COLO829 (cell line): ENCODE measurements around the gene SVIL.
"Not testable (repeated sequence)": the region's sequence is repeated elsewhere in the genome, so short reads cannot be mapped to it uniquely, and the experiment has no call there.

Experiments
- DNase-seq: peaks from one replicate; pipeline ENCODE4 v3.0.0; 2012; ENCODE audit warnings: low spot score

SVIL gene

DNA sequence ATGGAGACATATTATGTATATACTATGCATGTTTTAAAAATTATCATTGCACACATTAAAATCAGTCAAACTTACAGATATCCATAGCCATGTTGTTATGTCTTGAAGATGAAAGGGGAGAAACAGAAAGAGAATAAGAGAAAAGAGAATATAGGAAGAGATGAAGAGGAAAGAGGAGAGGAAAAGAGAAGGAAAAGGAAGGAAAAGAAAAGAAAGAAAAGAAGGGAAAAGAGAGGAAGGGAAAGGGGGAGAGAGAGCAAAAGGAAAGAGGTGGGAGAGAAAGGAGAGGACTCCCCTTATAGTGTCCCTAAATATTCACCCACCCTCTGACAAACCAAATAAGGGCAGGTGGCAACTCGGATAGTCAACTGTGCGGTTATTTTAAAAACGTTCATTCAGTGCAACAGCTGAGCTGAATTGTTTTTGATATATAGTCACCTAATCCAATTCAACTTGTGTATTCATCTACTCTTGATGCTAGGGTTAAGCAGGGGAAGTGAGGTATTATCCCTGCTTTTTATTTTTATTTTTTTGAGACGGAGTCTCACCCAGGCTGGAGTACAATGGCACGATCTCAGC lies 14.6 kb downstream of the SVIL start:
- DNase-seq = no peak

DNA sequence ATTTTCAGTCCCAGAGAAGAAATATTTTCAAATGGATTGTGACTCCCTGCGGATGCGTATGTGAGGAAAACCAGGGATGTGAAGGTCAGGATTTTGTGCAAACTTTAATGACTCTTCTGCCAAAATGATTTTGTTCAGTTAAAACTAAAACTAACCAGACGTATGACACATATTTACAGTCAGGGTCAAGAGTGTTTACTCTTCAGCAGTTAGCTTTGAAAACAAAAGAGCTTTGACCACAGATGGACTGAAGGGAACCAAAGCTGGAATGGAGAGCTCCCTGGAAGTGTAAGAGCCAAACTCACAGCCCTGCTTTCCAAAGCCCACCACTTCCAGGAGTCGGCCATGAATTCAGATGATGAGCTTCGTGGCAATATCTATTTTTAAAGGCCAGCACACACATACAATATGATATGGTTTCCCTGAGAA lies 15.5 kb downstream of the SVIL start:
- DNase-seq = peak; percentile 35

GRCh38 chr10:29618341-29619171 lies 16.2 kb downstream of the SVIL start:
- no peak for DNase-seq

- DNase-seq = no peak
Measured at GRCh38 chr10:29617880-29618340, 16.9 kb downstream of the SVIL start.

GRCh38 chr10:29616542-29616941 lies 18.2 kb downstream of the SVIL start:
- no peak for DNase-seq

GRCh38 chr10:29615195-29615594 lies 19.6 kb downstream of the SVIL start:
- no peak for DNase-seq

- not testable (repeated sequence) for DNase-seq
Measured at GRCh38 chr10:29614289-29614688, 20.5 kb downstream of the SVIL start.

GRCh38 chr10:29613791-29614190 lies 21.0 kb downstream of the SVIL start:
- no peak for DNase-seq

DNA sequence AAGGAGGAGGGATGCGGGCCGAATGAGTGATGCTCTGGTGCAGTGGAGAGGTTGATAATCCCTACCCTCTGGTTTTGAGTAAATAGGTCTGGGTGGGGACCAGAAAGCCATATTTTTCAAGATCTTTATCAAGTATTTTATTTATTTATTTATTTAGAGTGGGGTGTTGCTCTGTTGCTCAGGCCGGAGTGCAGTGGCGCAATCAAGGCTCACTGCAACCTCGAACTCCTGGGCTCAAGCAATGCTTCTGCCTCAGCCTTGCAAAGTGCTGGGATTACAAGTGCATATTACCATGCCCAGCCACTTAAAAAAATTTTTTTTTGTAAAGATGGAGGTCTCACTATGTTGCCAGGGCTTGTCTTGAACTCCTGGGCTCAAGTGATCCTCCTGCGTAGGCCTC lies 21.6 kb downstream of the SVIL start:
- DNase-seq = no peak

- no peak for DNase-seq
Measured at GRCh38 chr10:29612657-29613056, 22.1 kb downstream of the SVIL start.

GRCh38 chr10:29611781-29612381 lies 22.9 kb downstream of the SVIL start:
- no peak for DNase-seq

DNA sequence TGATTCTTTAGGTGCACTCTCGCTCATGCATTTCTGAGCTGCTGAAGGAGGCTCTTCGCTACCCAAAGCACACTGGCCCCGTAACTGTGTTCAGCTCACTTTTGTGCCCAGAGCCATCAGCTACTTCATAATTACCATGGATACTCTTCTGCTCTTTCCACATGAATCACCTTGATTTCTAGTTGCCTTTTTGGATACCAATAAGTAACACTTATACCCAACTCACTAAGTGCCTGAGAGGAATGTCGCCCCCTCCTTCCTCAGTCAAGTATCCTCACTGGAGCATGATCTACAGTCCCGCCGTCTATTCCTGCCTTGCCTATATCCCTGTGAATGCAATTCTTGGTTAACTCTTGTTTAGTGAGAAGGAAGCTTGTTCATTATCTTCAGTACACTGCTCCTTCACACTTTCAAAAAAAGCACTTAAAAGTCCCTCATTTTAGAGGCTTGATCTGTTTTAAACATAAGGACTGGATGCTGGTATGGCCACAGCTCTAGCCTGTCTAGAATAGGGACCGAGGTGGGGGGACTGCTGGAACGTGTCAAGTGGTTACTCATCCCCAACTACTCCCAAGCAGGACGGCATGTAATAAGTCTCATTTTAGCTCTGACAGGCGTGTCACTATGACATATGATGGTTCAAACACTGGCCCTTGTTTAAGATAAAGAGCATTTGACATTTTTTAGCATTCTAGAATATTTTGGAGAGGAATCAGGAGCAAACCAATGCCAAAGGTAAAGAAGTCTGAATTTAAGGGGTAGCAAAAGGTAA lies 23.7 kb downstream of the SVIL start:
- DNase-seq = no peak

DNA sequence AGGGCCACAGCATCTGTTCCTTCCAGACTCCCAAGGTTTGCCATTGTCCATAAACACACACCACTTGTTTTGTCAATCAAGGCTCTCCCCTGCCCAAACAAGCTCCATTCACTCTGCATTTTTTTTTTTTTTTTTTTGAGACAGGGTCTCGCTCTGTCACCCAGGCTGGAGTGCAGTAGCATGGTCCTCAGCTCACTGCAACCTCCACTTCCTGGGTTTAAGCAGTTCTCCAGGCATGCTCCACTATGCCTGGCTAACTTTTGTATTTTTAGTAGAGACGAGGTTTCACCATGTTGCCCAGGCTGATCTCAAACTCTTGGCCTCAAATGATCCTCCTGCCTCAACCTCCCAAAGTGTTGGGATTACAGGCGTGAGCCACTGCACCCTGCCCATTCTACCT lies 24.4 kb downstream of the SVIL start:
- not testable (repeated sequence) for DNase-seq

- DNase-seq = no peak
Measured at GRCh38 chr10:29609696-29610095, 25.1 kb downstream of the SVIL start.

DNA sequence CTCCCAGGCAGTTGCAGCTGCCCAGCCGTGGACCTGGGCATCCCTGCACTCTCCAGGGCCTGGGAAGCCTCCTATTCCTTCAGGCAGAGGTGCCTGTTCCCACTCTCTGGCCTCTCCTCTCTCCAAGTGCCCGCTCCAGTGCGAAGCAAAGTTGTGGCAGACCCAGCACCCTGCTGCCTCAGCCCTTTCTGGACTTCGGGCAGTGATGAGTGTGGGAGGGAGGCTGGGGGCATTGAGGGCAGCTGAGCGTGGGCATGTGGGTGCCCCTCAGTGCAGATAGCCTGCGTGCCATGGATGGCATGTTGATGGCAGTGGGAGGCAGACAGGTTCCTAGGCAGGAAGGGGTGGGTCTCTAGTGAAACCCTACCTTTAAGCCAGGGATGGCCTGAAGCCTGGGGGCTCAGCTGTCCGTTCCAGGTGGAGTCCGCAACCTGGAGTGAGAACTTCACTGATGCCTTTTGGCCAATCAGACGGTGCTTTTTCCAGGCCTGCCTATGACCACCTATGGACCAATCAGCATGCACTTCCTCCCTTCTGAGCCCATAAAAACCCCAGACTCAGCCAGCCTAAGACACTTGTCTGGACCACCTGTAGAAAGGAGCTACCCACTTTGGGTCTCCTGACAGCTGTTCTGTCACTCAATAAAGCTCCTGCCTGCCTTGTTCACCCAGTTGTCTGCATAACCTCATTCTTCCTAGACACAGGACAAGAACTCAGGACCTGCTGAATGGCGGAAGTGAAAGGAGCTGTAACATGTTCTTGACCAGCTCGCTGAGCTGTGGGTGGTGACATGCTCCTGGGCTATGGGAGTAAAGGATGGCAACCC lies 26.1 kb downstream of the SVIL start:
- no peak for DNase-seq

DNA sequence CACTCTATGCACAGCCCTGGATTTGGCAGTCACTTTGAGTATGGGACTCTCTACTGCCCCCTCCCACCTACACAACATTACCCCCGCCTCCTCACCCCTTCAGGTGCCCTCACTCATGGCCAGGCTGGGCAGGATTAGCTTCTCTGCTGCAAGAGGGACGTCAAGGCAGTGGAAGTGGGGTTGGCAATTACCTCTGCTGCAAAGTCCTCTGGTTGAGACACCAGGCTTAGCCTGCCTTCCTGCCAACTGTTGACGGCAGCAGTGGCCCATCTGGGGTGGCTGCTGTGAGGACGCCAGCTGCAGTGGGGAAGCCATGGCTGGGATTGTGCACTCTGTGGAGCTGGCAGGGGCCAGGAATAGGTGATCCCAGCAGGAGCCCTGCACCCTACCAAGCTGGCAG lies 26.7 kb downstream of the SVIL start:
- no peak for DNase-seq

DNA sequence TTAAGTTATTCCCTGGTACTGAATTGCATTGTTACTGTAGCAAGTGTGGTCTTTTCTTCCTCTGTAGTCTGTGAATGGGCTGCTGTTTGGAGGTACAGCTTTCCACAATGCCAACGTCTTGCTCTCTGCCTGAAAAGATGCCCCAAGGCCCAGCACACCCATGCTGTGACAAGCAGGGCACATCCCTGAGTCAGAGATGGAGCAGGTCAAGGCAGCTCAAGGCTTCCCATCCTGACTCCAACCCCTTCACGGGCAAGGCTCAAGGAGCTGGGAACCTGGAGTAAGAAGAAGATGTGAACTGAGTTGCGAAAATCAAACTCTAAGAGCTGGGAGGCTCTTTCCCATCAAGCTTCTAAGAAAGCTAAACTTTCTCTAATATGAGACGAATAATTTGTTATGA lies 27.2 kb downstream of the SVIL start:
- DNase-seq = no peak

- DNase-seq = not testable (repeated sequence)
Measured at GRCh38 chr10:29606693-29607092, 28.1 kb downstream of the SVIL start.

- DNase-seq = no peak
Measured at GRCh38 chr10:29604291-29604825, 30.4 kb downstream of the SVIL start.

DNA sequence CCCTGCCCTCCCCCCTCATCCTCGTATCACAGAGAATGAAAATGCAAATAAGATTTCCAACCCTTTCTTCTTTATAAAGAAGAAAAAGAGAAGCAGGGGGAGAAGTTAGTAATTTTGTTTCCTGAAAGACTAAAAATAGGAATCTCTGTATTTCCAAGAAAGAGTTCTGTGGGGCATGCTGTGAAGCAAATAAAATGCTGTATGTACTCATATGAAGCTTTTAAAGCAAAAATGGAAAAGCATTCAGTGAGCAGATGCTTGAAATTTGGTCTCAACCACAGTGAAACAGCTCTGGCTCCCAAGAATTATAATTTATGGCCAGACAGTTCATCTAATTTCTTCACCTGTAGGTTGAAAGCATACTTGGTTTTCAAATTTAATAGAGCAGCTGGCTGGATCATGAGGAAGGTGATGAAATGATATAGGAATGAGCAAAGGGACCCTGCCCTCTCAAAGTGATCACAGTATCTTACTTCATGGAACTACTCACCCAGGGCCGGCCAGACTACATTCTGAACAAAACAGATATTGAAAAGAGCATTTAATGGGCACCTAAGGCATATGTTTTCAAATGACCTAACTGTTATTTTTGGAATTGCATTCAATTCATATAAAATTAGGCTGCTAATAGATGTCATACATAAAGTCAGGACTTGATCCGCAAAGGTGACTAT lies 31.4 kb downstream of the SVIL start:
- DNase-seq = no peak

GRCh38 chr10:29600821-29601220 lies 34.0 kb downstream of the SVIL start:
- no peak for DNase-seq
